Measurements from ENCODE around the gene SPOCK1.

The SPOCK1 gene

GRCh38 chr5:137313526-137314175 lies 185.5 kb downstream of the SPOCK1 start:
- in situ Hi-C loops (cut with MboI; ENCODE audit: low pct_unique_long_range_greater_than_20kb, low sequenced_read_pairs, unreplicated experiment): no loop called here
- no peak for TF ChIP-seq CTCF (IDR thresholded peaks at IDR 0.05; ENCODE audit: extremely low read depth, insufficient read depth, missing control alignments)
- no peak for DNase-seq (ENCODE audit: low spot score)

DNA sequence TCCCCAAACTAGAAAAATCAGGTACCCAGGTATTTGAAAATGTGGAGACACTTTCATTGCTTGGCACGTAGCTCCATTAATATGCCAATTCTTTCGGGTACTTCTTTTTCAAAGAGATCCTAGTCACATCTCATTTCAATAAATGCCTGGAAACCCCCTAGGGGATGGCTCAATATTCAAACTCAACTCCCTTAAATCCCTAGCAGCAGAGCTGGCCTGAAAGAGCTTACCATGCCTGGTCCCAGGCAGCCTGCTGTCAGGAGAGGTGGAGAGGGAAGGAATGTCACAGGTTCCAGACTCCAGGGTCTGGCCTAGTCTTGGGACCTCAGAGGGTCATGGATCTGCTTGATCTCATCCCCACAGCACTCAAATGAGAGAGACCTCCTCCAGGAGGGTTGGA lies 187.1 kb downstream of the SPOCK1 start:
- no peak for DNase-seq (ENCODE audit: low spot score)
- in situ Hi-C loops (cut with MboI; ENCODE audit: low pct_unique_long_range_greater_than_20kb, low sequenced_read_pairs, unreplicated experiment): no loop called here
- no peak for TF ChIP-seq CTCF (IDR thresholded peaks at IDR 0.05; ENCODE audit: extremely low read depth, insufficient read depth, missing control alignments)

DNA sequence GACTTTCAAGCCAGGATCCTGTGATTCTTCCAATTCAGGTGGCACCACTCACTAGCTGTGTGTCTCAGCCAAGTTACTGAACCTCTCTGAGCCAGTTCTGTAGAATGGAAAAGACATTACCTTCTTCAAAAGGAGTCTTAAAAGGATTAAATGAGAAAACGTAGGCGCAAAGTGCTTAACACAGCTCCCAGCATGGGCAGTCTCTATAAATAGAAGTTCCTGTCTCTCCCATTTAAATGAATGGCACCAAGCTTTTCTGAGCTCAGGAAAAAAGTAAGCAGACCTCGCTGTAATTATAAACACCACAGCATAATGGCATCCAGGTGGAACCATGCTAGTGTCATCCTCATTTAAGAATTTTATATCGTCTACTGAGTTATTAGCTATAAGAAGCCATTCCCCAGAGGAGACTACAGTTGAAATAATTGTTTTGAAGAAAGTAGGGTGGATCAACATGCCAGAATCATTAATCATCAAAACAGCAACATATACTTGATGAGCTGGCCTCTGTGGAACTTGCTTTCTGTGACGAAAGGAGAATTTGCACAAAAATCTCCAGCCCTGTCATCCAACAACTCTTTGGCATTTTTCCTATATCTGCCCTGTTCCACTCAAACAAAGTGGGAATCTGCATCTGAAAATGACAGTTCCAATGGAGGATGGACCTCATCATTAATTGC lies 188.9 kb downstream of the SPOCK1 start:
- TF ChIP-seq CTCF (IDR thresholded peaks at IDR 0.05; ENCODE audit: extremely low read depth, insufficient read depth, missing control alignments): no peak
- in situ Hi-C loops (cut with MboI; ENCODE audit: low pct_unique_long_range_greater_than_20kb, low sequenced_read_pairs, unreplicated experiment): no loop called here
- no peak for DNase-seq (ENCODE audit: low spot score)

GRCh38 chr5:137309290-137309689 lies 189.8 kb downstream of the SPOCK1 start:
- in situ Hi-C loops (cut with MboI; ENCODE audit: low pct_unique_long_range_greater_than_20kb, low sequenced_read_pairs, unreplicated experiment): no loop called here

GRCh38 chr5:137308311-137308710 lies 190.8 kb downstream of the SPOCK1 start:
- TF ChIP-seq CTCF (IDR thresholded peaks at IDR 0.05; ENCODE audit: extremely low read depth, insufficient read depth, missing control alignments): no peak
- in situ Hi-C loops (cut with MboI; ENCODE audit: low pct_unique_long_range_greater_than_20kb, low sequenced_read_pairs, unreplicated experiment): no loop called here
- DNase-seq (ENCODE audit: low spot score): no peak

More at GRCh38 chr5:137309290-137309689, 189.8 kb downstream of the SPOCK1 start:
- no peak for DNase-seq (ENCODE audit: low spot score)
- TF ChIP-seq CTCF (IDR thresholded peaks at IDR 0.05; ENCODE audit: extremely low read depth, insufficient read depth, missing control alignments): no peak

DNA sequence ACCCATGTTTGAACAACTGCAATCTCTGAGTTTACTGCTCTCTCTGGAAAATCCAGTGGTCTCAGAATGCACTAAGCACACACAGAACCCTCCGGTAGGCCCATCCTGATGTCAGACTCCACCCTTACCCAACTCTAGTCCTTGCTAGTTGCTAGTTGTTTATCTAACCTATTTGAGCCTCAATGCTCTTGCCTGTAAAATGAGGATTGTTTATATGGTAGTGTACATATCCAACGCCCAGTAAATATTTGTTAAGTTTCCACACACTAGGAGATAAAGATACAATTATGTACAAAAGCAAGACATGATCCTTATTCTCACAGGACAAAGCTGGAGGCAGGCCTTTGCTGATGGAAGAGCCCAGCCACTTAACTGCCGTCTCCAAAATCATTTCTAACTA lies 192.2 kb downstream of the SPOCK1 start:
- no peak for DNase-seq (ENCODE audit: low spot score)
- in situ Hi-C loops (cut with MboI; ENCODE audit: low pct_unique_long_range_greater_than_20kb, low sequenced_read_pairs, unreplicated experiment): no loop called here
- TF ChIP-seq CTCF (IDR thresholded peaks at IDR 0.05; ENCODE audit: extremely low read depth, insufficient read depth, missing control alignments): no peak
